Adrenal gland (tissue), 12 donors: ENCODE measurements around the gene MT1H. TPM values are rescaled to one million over a fixed set of nuclear protein-coding genes. Genes with fewer than 3 reads are reported as not detected.

Source experiments
- DNase-seq, 7 donors: peaks; one replicate each; pipeline ENCODE4 v3.0.0-alpha.2; 2019 to 2020
- H3K27ac ChIP-seq, 5 donors: fragments of 200-600 bp; sonication (generic) in 4 of 5; 1 replicate in 3 of 5; 2 replicates in 2 of 5; pipeline versions ENCODE4 v1.5.1 to v1.8.0; 2016 to 2020; ENCODE audit warnings: mild to moderate bottlenecking in 1 of 5
- H3K27me3 ChIP-seq: fragments of 200-600 bp; 2 replicates; pipeline ENCODE4 v1.8.0; 2021
- H3K36me3 ChIP-seq, 2 donors: fragments of 200-600 bp; replicated peaks in 1 of 2; 1 replicate in 1 of 2; 2 replicates in 1 of 2; pipeline versions ENCODE4 v1.5.1 to v1.8.0; 2018 to 2022
- H3K4me1 ChIP-seq, 2 donors: fragments of 200-600 bp; replicated peaks in 1 of 2; 1 replicate in 1 of 2; 2 replicates in 1 of 2; pipeline versions ENCODE4 v1.5.1 to v1.8.0; 2018 to 2021
- H3K4me3 ChIP-seq, 4 donors: fragments of 200-600 bp; sonication (generic) in 3 of 4; one replicate each; pipeline ENCODE4 v1.5.1; 2016 to 2018
- H3K9me3 ChIP-seq, 3 donors: fragments of 200-600 bp; sonication (generic) in 1 of 3; replicated peaks in 1 of 3; 1 replicate in 2 of 3; 2 replicates in 1 of 3; pipeline versions ENCODE4 v1.5.1 to v1.8.0; 2016 to 2021
- CTCF ChIP-seq, 6 experiments: fragments of 450-650 bp in 4 of 6; fragments of 200-600 bp in 2 of 6; sonication (generic) in 1 of 6; IDR thresholded peaks; 1 replicate in 5 of 6; 2 replicates in 1 of 6; pipeline versions ENCODE4 v1.5.1 to v1.8.0; 2016 to 2021; ENCODE audit warnings: antibody characterized with exemption in 6 of 6, mild to moderate bottlenecking in 2 of 6, moderate library complexity in 1 of 6
- POLR2A ChIP-seq, 2 donors: fragments of 450-650 bp; IDR thresholded peaks; one replicate each; pipeline ENCODE4 v1.6.1; 2017; ENCODE audit warnings: antibody characterized with exemption in 2 of 2, mild to moderate bottlenecking in 2 of 2, moderate library complexity in 1 of 2
- WGBS, 4 donors: extraction: QIAGEN DNeasy Blood & Tissue Kit in 2 of 4; methylation state at CpG; one replicate each; pipeline versions ENCODE4 v1.1.5 to v1.1.7; 2013 to 2017; 5-methylcytosine and 5-hydroxymethylcytosine counted together
- intact Hi-C, 2 donors: fragments of 100-400 bp; cut with DNase I; formaldehyde crosslinking; loops; one replicate each; pipeline versions ENCODE4 v1.14.1 to v1.15.0; 2022 to 2023
- polyA plus RNA-seq, 3 donors: library from polyadenylated mRNA; stranded (reverse); fragments of 200-250 nt in 2 of 3; fragments of 350-450 nt in 1 of 3; fragmentation: Illumina TruSeq in 1 of 3; extraction: RNeasy Lipid Tissue Mini Kit (QIAGEN cat#74804) in 1 of 3; gene quantifications; one replicate each; pipeline ENCODE4 v1.2.3, GENCODE V29; 2013 to 2014
- total RNA-seq, 9 donors: library from RNA; depleted of rRNA in 4 of 9; stranded (reverse); fragments of >200 nt in 4 of 9; fragments of 120-200 nt in 1 of 9; fragmentation: NEBNext Ultra II Directional in 1 of 9; extraction: Animal tissue kit (Norgen Biotek cat#: 25700) in 1 of 9; gene quantifications; one replicate each; pipeline versions ENCODE4 v1.1.0 to v1.2.4, GENCODE V29; 2013 to 2023
- donor health status: healthy with polysubstance abuse.
- donor health status: Bipolar disorder and iron deficiency.
- donor health status: DM: yes; HTN: yes; CAD: no.
- donor health status: DM: no; HTN: no; CAD: no.
- donor health status: DM: no; HTN: no; CAD: no.
- donor health status: DM: yes; HTN: yes; CAD: no.

MT1H gene
- total and polyA plus RNA-seq, 12 donors = 0.54 to 0.98 TPM; not detected in 10

GRCh38 chr16:56623637-56624036 is 46.0 kb upstream of the MT1H start:
- TF ChIP-seq POLR2A (IDR thresholded peaks at IDR 0.05) = no peak
- no peak for TF ChIP-seq CTCF (IDR thresholded peaks at IDR 0.05)
- H3K4me1 ChIP-seq = peaks cover 13 to 23% of the 10 kb centered on the region in 2 donors
- H3K4me3 ChIP-seq = no peak overlapping the region
- no peaks in the 10 kb centered on the region for H3K27me3 ChIP-seq
- no peaks in the 10 kb centered on the region for H3K36me3 ChIP-seq
- H3K27ac ChIP-seq = no peak overlapping the region
- H3K9me3 ChIP-seq = no peaks in the 10 kb centered on the region
- 93 to 97% (median 95%) methylated on average over 2 of the region's 2 CpGs for whole genome bisulfite sequencing, 4 donors
- intact Hi-C loops = no loop called here
- no peak for DNase-seq

GRCh38 chr16:56625140-56625942 is 44.3 kb upstream of the MT1H start, which contains the start of gene MT1E:
Gene MT1E (plus strand): TSS chr16:56625781. CDS start chr16:56625852, 71 bp downstream.
- H3K4me1 ChIP-seq = peaks cover 13 to 23% of the 10 kb centered on the region in 2 donors
- peak within 1 kb of the TSS; percentile 85 to 99 (median 94) for H3K27ac ChIP-seq
- no peaks in the 10 kb centered on the region for H3K27me3 ChIP-seq
- no peaks in the 10 kb centered on the region for H3K9me3 ChIP-seq
- intact Hi-C loops = no loop called here
- TF ChIP-seq POLR2A (IDR thresholded peaks at IDR 0.05) = peak; percentile 95 to 97
- TF ChIP-seq CTCF (IDR thresholded peaks at IDR 0.05) = no peak
- WGBS, 4 donors = 0 to 4% (median 1%) methylated on average over 22 to 62 of the region's 62 CpGs
- peak; percentile 71 to 91 (median 88) for DNase-seq
- H3K4me3 ChIP-seq = peak within 1 kb of the TSS; percentile 21 to 68 (median 43)
- H3K36me3 ChIP-seq = no peaks in the 10 kb centered on the region

GRCh38 chr16:56625943-56626654 is 43.5 kb upstream of the MT1H start:
- intact Hi-C loops = no loop called here
- WGBS, 4 donors = 12 to 24% (median 14%) methylated on average over 10 to 16 of the region's 16 CpGs

More at GRCh38 chr16:56625943-56626654, 43.5 kb upstream of the MT1H start:
- peak overlapping the region in 3 of 4 donors; percentile 21 to 68 (median 62) for H3K4me3 ChIP-seq
- peaks cover 13 to 23% of the 10 kb centered on the region in 2 donors for H3K4me1 ChIP-seq
- DNase-seq = peak; percentile 82 to 96 (median 94)
- H3K36me3 ChIP-seq = no peaks in the 10 kb centered on the region
- TF ChIP-seq CTCF (IDR thresholded peaks at IDR 0.05) (no peak), POLR2A (IDR thresholded peaks at IDR 0.05) (peak; percentile 10 to 38)
- H3K9me3 ChIP-seq = no peaks in the 10 kb centered on the region
- no peaks in the 10 kb centered on the region for H3K27me3 ChIP-seq
- H3K27ac ChIP-seq = peak overlapping the region; percentile 85 to 99 (median 94)
